ENCODE data around the gene ZNF212. TPM values are rescaled to one million over a fixed set of nuclear protein-coding genes. Genes with fewer than 3 reads are reported as not detected.

The ZNF212 gene
- total and polyA plus RNA-seq, 9 of the 15 experiments (the other 6 are each of a cell fraction or from before 2014, with no cell fraction given): 1.8 to 21.4 (median 7.2) TPM

DNA sequence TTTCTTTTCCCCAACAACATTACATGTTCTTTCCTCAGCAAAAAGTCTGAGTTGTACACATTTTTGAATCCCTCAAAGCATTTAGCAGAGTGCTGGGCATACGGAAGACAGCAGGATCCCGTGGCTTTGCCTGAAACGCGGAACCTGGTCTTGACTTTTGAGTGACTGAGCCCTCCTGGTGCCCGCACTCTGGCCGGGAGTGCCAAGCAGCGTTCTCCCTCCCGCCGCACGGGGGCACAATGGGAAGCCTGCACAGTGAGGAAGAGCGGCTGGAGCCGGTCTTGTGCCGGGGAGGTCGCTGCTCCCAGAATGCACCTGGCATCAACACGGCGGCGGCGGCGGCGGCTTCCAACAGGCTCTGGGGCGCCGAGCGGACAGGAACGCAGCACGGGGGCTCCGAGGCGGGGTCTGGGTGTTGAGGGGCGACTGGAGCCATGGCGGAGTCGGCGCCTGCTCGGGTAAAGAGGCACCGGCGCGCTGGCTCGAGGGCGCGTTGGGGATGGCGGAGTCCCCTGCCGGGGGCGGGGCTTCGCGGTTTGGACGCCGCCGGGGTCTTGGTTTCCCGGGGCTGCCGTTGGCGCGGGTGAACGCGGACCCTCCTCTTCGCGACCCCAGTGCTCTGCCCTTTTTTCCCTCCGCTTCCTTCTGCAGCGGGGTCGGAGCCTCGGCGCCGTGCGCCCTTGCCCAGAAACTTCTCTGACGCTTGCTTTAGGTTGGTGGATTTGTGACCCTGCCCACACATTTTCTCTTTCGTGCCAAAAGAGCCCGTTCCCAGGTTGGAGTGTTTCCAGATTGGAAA is at the start of gene ZNF212 (continued):
- TF ChIP-seq, protein P1, sequence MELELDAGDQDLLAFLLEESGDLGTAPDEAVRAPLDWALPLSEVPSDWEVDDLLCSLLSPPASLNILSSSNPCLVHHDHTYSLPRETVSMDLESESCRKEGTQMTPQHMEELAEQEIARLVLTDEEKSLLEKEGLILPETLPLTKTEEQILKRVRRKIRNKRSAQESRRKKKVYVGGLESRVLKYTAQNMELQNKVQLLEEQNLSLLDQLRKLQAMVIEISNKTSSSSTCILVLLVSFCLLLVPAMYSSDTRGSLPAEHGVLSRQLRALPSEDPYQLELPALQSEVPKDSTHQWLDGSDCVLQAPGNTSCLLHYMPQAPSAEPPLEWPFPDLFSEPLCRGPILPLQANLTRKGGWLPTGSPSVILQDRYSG (tag; conservative IDR thresholded peaks at IDR 0.05; ENCODE audit: low read depth): no peak
- TF ChIP-seq RBBP5 (IDR thresholded peaks at IDR 0.05; ENCODE audit: borderline replicate concordance, insufficient read depth, low read length, poor library complexity, severe bottlenecking): peak; percentile 100
- peak; percentile 88 for TF ChIP-seq ZNF143 (CRISPR knock-in tag; IDR thresholded peaks at IDR 0.05)
- TF ChIP-seq SMARCB1 (IDR thresholded peaks at IDR 0.05; ENCODE audit: insufficient read length, low read depth): peak; percentile 30
- TF ChIP-seq PYGO2 (tag; IDR thresholded peaks at IDR 0.05): no peak
- TF ChIP-seq, protein P2, sequence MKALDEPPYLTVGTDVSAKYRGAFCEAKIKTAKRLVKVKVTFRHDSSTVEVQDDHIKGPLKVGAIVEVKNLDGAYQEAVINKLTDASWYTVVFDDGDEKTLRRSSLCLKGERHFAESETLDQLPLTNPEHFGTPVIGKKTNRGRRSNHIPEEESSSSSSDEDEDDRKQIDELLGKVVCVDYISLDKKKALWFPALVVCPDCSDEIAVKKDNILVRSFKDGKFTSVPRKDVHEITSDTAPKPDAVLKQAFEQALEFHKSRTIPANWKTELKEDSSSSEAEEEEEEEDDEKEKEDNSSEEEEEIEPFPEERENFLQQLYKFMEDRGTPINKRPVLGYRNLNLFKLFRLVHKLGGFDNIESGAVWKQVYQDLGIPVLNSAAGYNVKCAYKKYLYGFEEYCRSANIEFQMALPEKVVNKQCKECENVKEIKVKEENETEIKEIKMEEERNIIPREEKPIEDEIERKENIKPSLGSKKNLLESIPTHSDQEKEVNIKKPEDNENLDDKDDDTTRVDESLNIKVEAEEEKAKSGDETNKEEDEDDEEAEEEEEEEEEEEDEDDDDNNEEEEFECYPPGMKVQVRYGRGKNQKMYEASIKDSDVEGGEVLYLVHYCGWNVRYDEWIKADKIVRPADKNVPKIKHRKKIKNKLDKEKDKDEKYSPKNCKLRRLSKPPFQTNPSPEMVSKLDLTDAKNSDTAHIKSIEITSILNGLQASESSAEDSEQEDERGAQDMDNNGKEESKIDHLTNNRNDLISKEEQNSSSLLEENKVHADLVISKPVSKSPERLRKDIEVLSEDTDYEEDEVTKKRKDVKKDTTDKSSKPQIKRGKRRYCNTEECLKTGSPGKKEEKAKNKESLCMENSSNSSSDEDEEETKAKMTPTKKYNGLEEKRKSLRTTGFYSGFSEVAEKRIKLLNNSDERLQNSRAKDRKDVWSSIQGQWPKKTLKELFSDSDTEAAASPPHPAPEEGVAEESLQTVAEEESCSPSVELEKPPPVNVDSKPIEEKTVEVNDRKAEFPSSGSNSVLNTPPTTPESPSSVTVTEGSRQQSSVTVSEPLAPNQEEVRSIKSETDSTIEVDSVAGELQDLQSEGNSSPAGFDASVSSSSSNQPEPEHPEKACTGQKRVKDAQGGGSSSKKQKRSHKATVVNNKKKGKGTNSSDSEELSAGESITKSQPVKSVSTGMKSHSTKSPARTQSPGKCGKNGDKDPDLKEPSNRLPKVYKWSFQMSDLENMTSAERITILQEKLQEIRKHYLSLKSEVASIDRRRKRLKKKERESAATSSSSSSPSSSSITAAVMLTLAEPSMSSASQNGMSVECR (CRISPR knock-in tag; IDR thresholded peaks at IDR 0.05): peak; percentile 75; the same call in 1 of the 2 replicates
- TF ChIP-seq MTA1 (IDR thresholded peaks at IDR 0.05; ENCODE audit: borderline replicate concordance): peak; percentile 30; the same call in 1 of the 2 replicates
- no peak for TF ChIP-seq ZNF184 (CRISPR knock-in tag; IDR thresholded peaks at IDR 0.05)
- no peak for TF ChIP-seq STAT5A (IDR thresholded peaks at IDR 0.05; ENCODE audit: borderline replicate concordance, low read length)
- TF ChIP-seq ZNF785 (CRISPR knock-in tag; IDR thresholded peaks at IDR 0.05): no peak
- no peak for TF ChIP-seq POLR2H (tag; IDR thresholded peaks at IDR 0.05; ENCODE audit: low read depth)
- no peak for TF ChIP-seq ZEB2 (IDR thresholded peaks at IDR 0.05)
- no peak for TF ChIP-seq U2AF2 (optimal IDR thresholded peaks at IDR 0.05; ENCODE audit: low read depth, low read length)
- peak in 1 of 2 experiments; percentile 74; a peak in 1 of 4 replicates for TF ChIP-seq SRF (CRISPR knock-in tag; IDR thresholded peaks at IDR 0.05)
- TF ChIP-seq, protein P3, sequence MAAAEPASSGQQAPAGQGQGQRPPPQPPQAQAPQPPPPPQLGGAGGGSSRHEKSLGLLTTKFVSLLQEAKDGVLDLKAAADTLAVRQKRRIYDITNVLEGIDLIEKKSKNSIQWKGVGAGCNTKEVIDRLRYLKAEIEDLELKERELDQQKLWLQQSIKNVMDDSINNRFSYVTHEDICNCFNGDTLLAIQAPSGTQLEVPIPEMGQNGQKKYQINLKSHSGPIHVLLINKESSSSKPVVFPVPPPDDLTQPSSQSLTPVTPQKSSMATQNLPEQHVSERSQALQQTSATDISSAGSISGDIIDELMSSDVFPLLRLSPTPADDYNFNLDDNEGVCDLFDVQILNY (CRISPR knock-in tag; IDR thresholded peaks at IDR 0.05): no peak
- TF ChIP-seq PHF20 (IDR thresholded peaks at IDR 0.05; ENCODE audit: partially characterized antibody): peak; percentile 88
- peak; percentile 70 for TF ChIP-seq ELF1 (tag; IDR thresholded peaks at IDR 0.05)
- TF ChIP-seq TAF7 (tag; IDR thresholded peaks at IDR 0.05): peak; percentile 22; the same call in 1 of the 2 replicates
- TF ChIP-seq ZC3H4 (CRISPR knock-in tag; IDR thresholded peaks at IDR 0.05; ENCODE audit: borderline replicate concordance): no peak
- TF ChIP-seq JUND (IDR thresholded peaks at IDR 0.05; ENCODE audit: borderline replicate concordance, low read depth, low read length): peak; percentile 68
- TF ChIP-seq JUND (tag; IDR thresholded peaks at IDR 0.05; ENCODE audit: borderline replicate concordance, low read depth, low read length): no peak; the same call in 2 of the 3 replicates
- peak; percentile 82; the same call in 1 of the 2 replicates for TF ChIP-seq E2F3 (CRISPR knock-in tag; IDR thresholded peaks at IDR 0.05)

Data from K562 (cell line).